K562 (cell line): ENCODE data around the gene ARHGAP26. TPM values are rescaled to one million over a fixed set of nuclear protein-coding genes. Genes with fewer than 3 reads are reported as not detected.

Source experiments
- CREB5 ChIP-seq: fragments of 250-450 bp; sonication (Bioruptor Pico); IDR thresholded peaks from 2 replicates; pipeline ENCODE4 v1.5.0; 2020; ENCODE audit warnings: mild to moderate bottlenecking
- EHMT2 ChIP-seq: fragments of 450-650 bp; IDR thresholded peaks from 2 replicates; pipeline ENCODE4 v1.6.1; 2018; ENCODE audit warnings: antibody characterized with exemption
- ETV6 ChIP-seq, 3 experiments: fragments of 150-350 bp in 1 of 3; sonication (generic) in 1 of 3; formaldehyde crosslinking in 1 of 3; IDR thresholded peaks; 2 replicates each; pipeline versions ENCODE4 v1.6.1 to v1.8.0; 2014 to 2022; ENCODE audit warnings: borderline replicate concordance in 2 of 3, low read depth in 2 of 3, antibody characterized with exemption in 1 of 3, low read length in 1 of 3, mild to moderate bottlenecking in 1 of 3, missing genetic modification reagents in 1 of 3
- GMEB1 ChIP-seq: fragments of 250-450 bp; sonication (Bioruptor Pico); IDR thresholded peaks from 2 replicates; pipeline ENCODE4 v1.4.0; 2020; ENCODE audit warnings: mild to moderate bottlenecking
- NFE2 ChIP-seq: IDR thresholded peaks from 2 replicates; pipeline ENCODE4 v1.6.1; 2014; ENCODE audit warnings: antibody characterized with exemption, low read depth
- RBM39 ChIP-seq: fragments of 200-400 bp; formaldehyde crosslinking; optimal IDR thresholded peaks from 2 replicates; pipeline ENCODE3; 2018; ENCODE audit warnings: low read depth, low read length
- ZBED1 ChIP-seq: IDR thresholded peaks from 2 replicates; pipeline ENCODE4 v1.6.1; 2014
- ZBTB12 ChIP-seq: fragments of 250-450 bp; sonication (Bioruptor Pico); IDR thresholded peaks from 2 replicates; pipeline ENCODE4 v1.4.0; 2020
- ZKSCAN8 ChIP-seq: fragments of 200-800 bp; sonication (Bioruptor generic); IDR thresholded peaks from 2 replicates; pipeline ENCODE4 v1.6.1; 2016; ENCODE audit warnings: missing genetic modification characterization, missing compliant biosample characterization
- ZNF253 ChIP-seq: fragments of 250-450 bp; sonication (Bioruptor Pico); conservative IDR thresholded peaks from 2 replicates; pipeline ENCODE4 v1.6.1; 2021; ENCODE audit warnings: mild to moderate bottlenecking
- ZNF518B ChIP-seq: fragments of 250-450 bp; sonication (Bioruptor Pico); IDR thresholded peaks from 2 replicates; pipeline ENCODE4 v1.5.0; 2021; ENCODE audit warnings: mild to moderate bottlenecking, moderate library complexity
- ZNF586 ChIP-seq: fragments of 450-650 bp; formaldehyde crosslinking; conservative IDR thresholded peaks from 2 replicates; pipeline ENCODE4 v1.4.0; 2020; ENCODE audit warnings: mild to moderate bottlenecking, moderate library complexity
- ZNF668 ChIP-seq: fragments of 250-450 bp; sonication (Bioruptor Pico); IDR thresholded peaks from 2 replicates; pipeline ENCODE4 v1.8.0; 2022; ENCODE audit warnings: mild to moderate bottlenecking, inconsistent platforms
- polyA plus RNA-seq, 8 experiments: library from polyadenylated mRNA; depleted of rRNA in 4 of 8; stranded (reverse) in 5 of 8; unstranded in 3 of 8; fragments of >200 nt; fragmentation: Nextera tagmentation in 2 of 8; fragmentation: Illumina TruSeq in 1 of 8; extraction: Ambion mirVana in 2 of 8; extraction: Trizol in 1 of 8; gene quantifications; 2 replicates each; pipeline versions ENCODE4 v1.2.1 to v1.2.3, GENCODE V29; 2011 to 2014; ENCODE audit warnings: inconsistent platforms in 1 of 8, missing spikeins in 1 of 8
- total RNA-seq, 7 experiments: library from RNA; depleted of rRNA in 6 of 7; stranded (reverse); fragments of >200 nt in 6 of 7; fragmentation: Illumina TruSeq in 2 of 7; extraction: Trizol in 2 of 7; gene quantifications; 2 replicates each; pipeline versions ENCODE4 v1.2.1 to v1.2.3, GENCODE V29; 2011 to 2021; ENCODE audit warnings: low replicate concordance in 1 of 7
- TF ChIP-seq, protein P1 (sequence below): fragments of 450-650 bp; IDR thresholded peaks from 2 replicates; pipeline ENCODE4 v1.6.1; 2016; ENCODE audit warnings: low read depth, mild to moderate bottlenecking, moderate library complexity

Gene ARHGAP26
- total and polyA plus RNA-seq, 9 of the 15 experiments (the other 6 are each of a cell fraction or from before 2014, with no cell fraction given): 0.13 to 1.1 (median 0.55) TPM

DNA sequence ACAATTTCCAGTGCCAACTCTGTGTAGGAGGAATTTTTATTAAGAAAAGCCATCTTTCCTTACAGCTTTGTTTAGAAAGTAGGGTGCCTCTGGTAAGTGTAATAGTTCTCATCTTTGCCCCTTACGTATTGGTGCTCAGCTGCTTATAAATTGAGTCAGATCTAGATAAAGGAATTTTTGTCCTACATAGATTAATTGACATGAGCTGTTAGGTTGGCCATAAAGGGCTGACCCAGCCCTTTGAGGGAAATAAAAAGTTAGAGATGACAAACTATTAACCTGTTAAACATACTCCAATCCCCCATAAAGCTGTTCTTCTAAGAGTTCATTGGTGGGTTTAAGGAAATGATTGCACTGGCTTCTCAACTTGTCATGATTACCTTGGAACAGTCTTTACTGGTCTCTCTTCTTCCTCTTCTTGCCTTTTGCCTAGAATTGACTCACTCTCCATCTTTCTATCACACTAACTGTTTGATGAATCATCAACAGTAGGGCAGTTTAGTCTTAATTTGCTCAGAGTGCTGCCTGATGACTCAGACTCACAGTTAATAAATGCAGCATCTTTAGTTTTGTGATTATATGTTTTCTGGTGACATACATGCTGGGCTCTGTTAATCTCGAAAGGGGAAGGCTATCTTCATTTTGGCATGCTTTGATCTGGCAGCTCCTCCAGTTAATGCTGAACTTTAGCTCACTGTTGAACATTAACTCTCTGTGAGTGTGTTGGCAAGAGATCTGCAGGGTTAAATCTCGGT is 51.7 kb downstream of the ARHGAP26 start (continued):
- TF ChIP-seq ZNF253 (no peak), EHMT2 (no peak), ZNF586 (no peak), CREB5 (CRISPR knock-in tag) (no peak), ETV6 (IDR thresholded peaks at IDR 0.05; ENCODE audit: borderline replicate concordance in 1 of 2, low read depth in 2 of 2, low read length in 1 of 2) (no peak), ETV6 (CRISPR knock-in tag; IDR thresholded peaks at IDR 0.05; ENCODE audit: borderline replicate concordance) (no peak), RBM39 (no peak), ZKSCAN8 (CRISPR knock-in tag) (no peak), NFE2 (0 out of 2 replicates have a peak, but pooled peaks have one; percentile 16), ZNF518B (CRISPR knock-in tag) (no peak), GMEB1 (CRISPR knock-in tag) (no peak), ZNF668 (CRISPR knock-in tag) (no peak), ZBTB12 (CRISPR knock-in tag) (no peak), ZBED1 (no peak)
- TF ChIP-seq, protein P1, sequence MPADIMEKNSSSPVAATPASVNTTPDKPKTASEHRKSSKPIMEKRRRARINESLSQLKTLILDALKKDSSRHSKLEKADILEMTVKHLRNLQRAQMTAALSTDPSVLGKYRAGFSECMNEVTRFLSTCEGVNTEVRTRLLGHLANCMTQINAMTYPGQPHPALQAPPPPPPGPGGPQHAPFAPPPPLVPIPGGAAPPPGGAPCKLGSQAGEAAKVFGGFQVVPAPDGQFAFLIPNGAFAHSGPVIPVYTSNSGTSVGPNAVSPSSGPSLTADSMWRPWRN: no peak
